ENCODE data around the gene DOCK9.

DOCK9 gene

GRCh38 chr13:98880677-98881076 is 97.2 kb downstream of the DOCK9 start:
- no peaks in the 10 kb centered on the region for H3K4me1 ChIP-seq (ENCODE audit: control insufficient read depth in 1 of 2, insufficient read depth in 2 of 2, low read length in 2 of 2)
- no peak overlapping the region for H3K27ac ChIP-seq (ENCODE audit: low read depth, low read length)

GRCh38 chr13:98879957-98880356 is 97.9 kb downstream of the DOCK9 start:
- peaks cover 0 to 7% of the 10 kb centered on the region in 2 donors for H3K4me1 ChIP-seq (ENCODE audit: control insufficient read depth in 1 of 2, insufficient read depth in 2 of 2, low read length in 2 of 2)
- peaks cover 23 to 67% of the 10 kb centered on the region in 2 donors for H3K36me3 ChIP-seq (ENCODE audit: control insufficient read depth in 1 of 2, insufficient read depth in 2 of 2, low read length in 2 of 2)
- no peak overlapping the region for H3K27ac ChIP-seq (ENCODE audit: low read depth, low read length)
- H3K9ac ChIP-seq (ENCODE audit: low read depth in 1 of 2, low read length in 2 of 2), result no peak overlapping the region
- H3K4me3 ChIP-seq (ENCODE audit: low read depth in 1 of 2, low read length in 2 of 2), result no peak overlapping the region
- no peaks in the 10 kb centered on the region for H3K27me3 ChIP-seq (ENCODE audit: control insufficient read depth in 1 of 2, insufficient read depth in 2 of 2, low read length in 2 of 2)
- H3K9me3 ChIP-seq (ENCODE audit: control insufficient read depth in 1 of 2, low read length in 2 of 2), result no peaks in the 10 kb centered on the region

More at GRCh38 chr13:98880677-98881076, 97.2 kb downstream of the DOCK9 start:
- H3K36me3 ChIP-seq (ENCODE audit: control insufficient read depth in 1 of 2, insufficient read depth in 2 of 2, low read length in 2 of 2), result peaks cover 25 to 68% of the 10 kb centered on the region in 2 donors
- no peaks in the 10 kb centered on the region for H3K9me3 ChIP-seq (ENCODE audit: control insufficient read depth in 1 of 2, low read length in 2 of 2)
- H3K27me3 ChIP-seq (ENCODE audit: control insufficient read depth in 1 of 2, insufficient read depth in 2 of 2, low read length in 2 of 2), result no peaks in the 10 kb centered on the region
- no peak overlapping the region for H3K4me3 ChIP-seq (ENCODE audit: low read depth in 1 of 2, low read length in 2 of 2)
- H3K9ac ChIP-seq (ENCODE audit: low read depth in 1 of 2, low read length in 2 of 2), result no peak overlapping the region

GRCh38 chr13:98879127-98879520 is 98.7 kb downstream of the DOCK9 start:
- Histone ChIP-seq H3K4me3 (ENCODE audit: low read depth in 1 of 2, low read length in 2 of 2) (no peak overlapping the region), H3K36me3 (ENCODE audit: control insufficient read depth in 1 of 2, insufficient read depth in 2 of 2, low read length in 2 of 2) (peaks cover 19 to 59% of the 10 kb centered on the region in 2 donors), H3K9ac (ENCODE audit: low read depth in 1 of 2, low read length in 2 of 2) (no peak overlapping the region), H3K9me3 (ENCODE audit: control insufficient read depth in 1 of 2, low read length in 2 of 2) (no peaks in the 10 kb centered on the region), H3K4me1 (ENCODE audit: control insufficient read depth in 1 of 2, insufficient read depth in 2 of 2, low read length in 2 of 2) (peaks cover 0 to 8% of the 10 kb centered on the region in 2 donors), H3K27ac (ENCODE audit: low read depth, low read length) (no peak overlapping the region), H3K27me3 (ENCODE audit: control insufficient read depth in 1 of 2, insufficient read depth in 2 of 2, low read length in 2 of 2) (no peaks in the 10 kb centered on the region)

- peaks cover under 1 to 1% of the 10 kb centered on the region in 2 donors for H3K9me3 ChIP-seq (ENCODE audit: control insufficient read depth in 1 of 2, low read length in 2 of 2)
- peaks cover 19 to 55% of the 10 kb centered on the region in 2 donors for H3K36me3 ChIP-seq (ENCODE audit: control insufficient read depth in 1 of 2, insufficient read depth in 2 of 2, low read length in 2 of 2)
- no peak overlapping the region for H3K27ac ChIP-seq (ENCODE audit: low read depth, low read length)
- peaks cover 0 to 8% of the 10 kb centered on the region in 2 donors for H3K4me1 ChIP-seq (ENCODE audit: control insufficient read depth in 1 of 2, insufficient read depth in 2 of 2, low read length in 2 of 2)
- no peaks in the 10 kb centered on the region for H3K27me3 ChIP-seq (ENCODE audit: control insufficient read depth in 1 of 2, insufficient read depth in 2 of 2, low read length in 2 of 2)
- no peak overlapping the region for H3K4me3 ChIP-seq (ENCODE audit: low read depth in 1 of 2, low read length in 2 of 2)
- H3K9ac ChIP-seq (ENCODE audit: low read depth in 1 of 2, low read length in 2 of 2), result no peak overlapping the region
Observed at GRCh38 chr13:98878486-98879126, 99.3 kb downstream of the DOCK9 start.

- Histone ChIP-seq H3K4me3 (ENCODE audit: low read depth in 1 of 2, low read length in 2 of 2) (no peak overlapping the region), H3K4me1 (ENCODE audit: control insufficient read depth in 1 of 2, insufficient read depth in 2 of 2, low read length in 2 of 2) (peaks cover 0 to 8% of the 10 kb centered on the region in 2 donors), H3K9me3 (ENCODE audit: control insufficient read depth in 1 of 2, low read length in 2 of 2) (peaks cover 5 to 7% of the 10 kb centered on the region in 2 donors), H3K36me3 (ENCODE audit: control insufficient read depth in 1 of 2, insufficient read depth in 2 of 2, low read length in 2 of 2) (peaks cover 22 to 52% of the 10 kb centered on the region in 2 donors), H3K27ac (ENCODE audit: low read depth, low read length) (no peak overlapping the region), H3K27me3 (ENCODE audit: control insufficient read depth in 1 of 2, insufficient read depth in 2 of 2, low read length in 2 of 2) (no peaks in the 10 kb centered on the region), H3K9ac (ENCODE audit: low read depth in 1 of 2, low read length in 2 of 2) (no peak overlapping the region)
Observed at GRCh38 chr13:98877936-98878335, 99.9 kb downstream of the DOCK9 start.

GRCh38 chr13:98877466-98877865 is 100.4 kb downstream of the DOCK9 start:
- Histone ChIP-seq H3K4me1 (ENCODE audit: control insufficient read depth in 1 of 2, insufficient read depth in 2 of 2, low read length in 2 of 2) (peaks cover 0 to 8% of the 10 kb centered on the region in 2 donors), H3K4me3 (ENCODE audit: low read depth in 1 of 2, low read length in 2 of 2) (no peak overlapping the region), H3K27ac (ENCODE audit: low read depth, low read length) (no peak overlapping the region), H3K9me3 (ENCODE audit: control insufficient read depth in 1 of 2, low read length in 2 of 2) (peaks cover 5 to 7% of the 10 kb centered on the region in 2 donors), H3K9ac (ENCODE audit: low read depth in 1 of 2, low read length in 2 of 2) (no peak overlapping the region), H3K36me3 (ENCODE audit: control insufficient read depth in 1 of 2, insufficient read depth in 2 of 2, low read length in 2 of 2) (peaks cover 22 to 48% of the 10 kb centered on the region in 2 donors), H3K27me3 (ENCODE audit: control insufficient read depth in 1 of 2, insufficient read depth in 2 of 2, low read length in 2 of 2) (no peaks in the 10 kb centered on the region)

GRCh38 chr13:98875146-98875729 is 102.6 kb downstream of the DOCK9 start:
- Histone ChIP-seq H3K4me1 (ENCODE audit: control insufficient read depth in 1 of 2, insufficient read depth in 2 of 2, low read length in 2 of 2) (peaks cover 0 to 8% of the 10 kb centered on the region in 2 donors), H3K36me3 (ENCODE audit: control insufficient read depth in 1 of 2, insufficient read depth in 2 of 2, low read length in 2 of 2) (peaks cover 13 to 34% of the 10 kb centered on the region in 2 donors), H3K27me3 (ENCODE audit: control insufficient read depth in 1 of 2, insufficient read depth in 2 of 2, low read length in 2 of 2) (no peaks in the 10 kb centered on the region), H3K9ac (ENCODE audit: low read depth in 1 of 2, low read length in 2 of 2) (no peak overlapping the region), H3K9me3 (ENCODE audit: control insufficient read depth in 1 of 2, low read length in 2 of 2) (peaks cover 5 to 7% of the 10 kb centered on the region in 2 donors), H3K27ac (ENCODE audit: low read depth, low read length) (no peak overlapping the region), H3K4me3 (ENCODE audit: low read depth in 1 of 2, low read length in 2 of 2) (no peak overlapping the region)

GRCh38 chr13:98874029-98874397 is 103.9 kb downstream of the DOCK9 start:
- Histone ChIP-seq H3K27ac (ENCODE audit: low read depth, low read length) (no peak overlapping the region), H3K27me3 (ENCODE audit: control insufficient read depth in 1 of 2, insufficient read depth in 2 of 2, low read length in 2 of 2) (no peaks in the 10 kb centered on the region), H3K4me1 (ENCODE audit: control insufficient read depth in 1 of 2, insufficient read depth in 2 of 2, low read length in 2 of 2) (peaks cover 0 to 8% of the 10 kb centered on the region in 2 donors), H3K4me3 (ENCODE audit: low read depth in 1 of 2, low read length in 2 of 2) (no peak overlapping the region), H3K36me3 (ENCODE audit: control insufficient read depth in 1 of 2, insufficient read depth in 2 of 2, low read length in 2 of 2) (peaks cover 7 to 23% of the 10 kb centered on the region in 2 donors), H3K9me3 (ENCODE audit: control insufficient read depth in 1 of 2, low read length in 2 of 2) (peaks cover 5 to 7% of the 10 kb centered on the region in 2 donors), H3K9ac (ENCODE audit: low read depth in 1 of 2, low read length in 2 of 2) (no peak overlapping the region)

- Histone ChIP-seq H3K9ac (ENCODE audit: low read depth in 1 of 2, low read length in 2 of 2) (no peak overlapping the region), H3K27ac (ENCODE audit: low read depth, low read length) (no peak overlapping the region), H3K36me3 (ENCODE audit: control insufficient read depth in 1 of 2, insufficient read depth in 2 of 2, low read length in 2 of 2) (peaks cover 7 to 19% of the 10 kb centered on the region in 2 donors), H3K4me3 (ENCODE audit: low read depth in 1 of 2, low read length in 2 of 2) (no peak overlapping the region), H3K27me3 (ENCODE audit: control insufficient read depth in 1 of 2, insufficient read depth in 2 of 2, low read length in 2 of 2) (no peaks in the 10 kb centered on the region), H3K9me3 (ENCODE audit: control insufficient read depth in 1 of 2, low read length in 2 of 2) (peaks cover 5 to 7% of the 10 kb centered on the region in 2 donors), H3K4me1 (ENCODE audit: control insufficient read depth in 1 of 2, insufficient read depth in 2 of 2, low read length in 2 of 2) (peaks cover 0 to 8% of the 10 kb centered on the region in 2 donors)
Observed at GRCh38 chr13:98873377-98874028, 104.4 kb downstream of the DOCK9 start.

GRCh38 chr13:98871727-98872126 is 106.1 kb downstream of the DOCK9 start:
- no peaks in the 10 kb centered on the region for H3K27me3 ChIP-seq (ENCODE audit: control insufficient read depth in 1 of 2, insufficient read depth in 2 of 2, low read length in 2 of 2)
- peaks cover 5 to 7% of the 10 kb centered on the region in 2 donors for H3K9me3 ChIP-seq (ENCODE audit: control insufficient read depth in 1 of 2, low read length in 2 of 2)
- no peak overlapping the region for H3K4me3 ChIP-seq (ENCODE audit: low read depth in 1 of 2, low read length in 2 of 2)
- H3K27ac ChIP-seq (ENCODE audit: low read depth, low read length), result no peak overlapping the region
- peaks cover 0 to 8% of the 10 kb centered on the region in 2 donors for H3K4me1 ChIP-seq (ENCODE audit: control insufficient read depth in 1 of 2, insufficient read depth in 2 of 2, low read length in 2 of 2)
- no peak overlapping the region for H3K9ac ChIP-seq (ENCODE audit: low read depth in 1 of 2, low read length in 2 of 2)
- peaks cover 7 to 26% of the 10 kb centered on the region in 2 donors for H3K36me3 ChIP-seq (ENCODE audit: control insufficient read depth in 1 of 2, insufficient read depth in 2 of 2, low read length in 2 of 2)

All from duodenal mucosa (tissue), 2 donors.